ENCODE results near the gene HSDL2.

HSDL2 gene

DNA sequence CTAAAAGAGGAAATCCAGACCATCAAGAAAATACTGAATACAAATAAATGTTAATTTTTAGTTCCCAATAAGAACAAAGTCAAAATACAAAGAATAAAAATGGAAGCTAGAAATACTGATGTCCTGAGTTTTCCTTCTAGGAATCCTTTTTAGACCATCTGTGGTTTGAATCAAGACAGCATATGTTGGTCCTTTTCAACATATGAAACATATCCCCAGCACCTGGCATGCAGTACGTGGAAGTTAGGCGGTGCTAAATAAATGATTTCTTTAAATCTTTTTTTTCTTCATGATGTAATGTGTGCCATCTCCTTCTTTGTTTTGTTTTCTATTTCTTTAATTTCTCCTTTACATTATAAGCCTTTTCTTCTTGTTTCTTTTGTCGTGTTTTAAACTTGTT lies 140.7 kb downstream of the HSDL2 start:
- Histone ChIP-seq H4K20me1 (ENCODE audit: insufficient read depth, low read length, poor library complexity, severe bottlenecking) (peaks cover 29% of the 10 kb centered on the region), H3K9ac (ENCODE audit: low read depth, low read length, poor library complexity, severe bottlenecking) (no peak overlapping the region), H3K36me3 (ENCODE audit: insufficient read depth, low read length) (no peaks in the 10 kb centered on the region), H3K4me1 (ENCODE audit: insufficient read depth, low read length, poor library complexity, severe bottlenecking) (no peaks in the 10 kb centered on the region), H3K79me2 (ENCODE audit: insufficient read depth, low read length) (peaks cover 61% of the 10 kb centered on the region), H3F3A (ENCODE audit: low read depth) (no peaks in the 10 kb centered on the region), H3K4me2 (ENCODE audit: low read depth, low read length, poor library complexity, severe bottlenecking) (no peak overlapping the region), H3K9me3 (ENCODE audit: insufficient read depth, low read depth, low read length) (no peaks in the 10 kb centered on the region), H2AFZ (ENCODE audit: low read length) (no peak overlapping the region), H3K4me3 (ENCODE audit: low read length, poor library complexity, severe bottlenecking) (no peak overlapping the region), H3K9me2 (replicated peaks; ENCODE audit: low read depth, low read length) (no peaks in the 10 kb centered on the region), H3K27me3 (ENCODE audit: insufficient read depth, low read length, poor library complexity, severe bottlenecking) (no peaks in the 10 kb centered on the region)
- TF ChIP-seq, protein P1, sequence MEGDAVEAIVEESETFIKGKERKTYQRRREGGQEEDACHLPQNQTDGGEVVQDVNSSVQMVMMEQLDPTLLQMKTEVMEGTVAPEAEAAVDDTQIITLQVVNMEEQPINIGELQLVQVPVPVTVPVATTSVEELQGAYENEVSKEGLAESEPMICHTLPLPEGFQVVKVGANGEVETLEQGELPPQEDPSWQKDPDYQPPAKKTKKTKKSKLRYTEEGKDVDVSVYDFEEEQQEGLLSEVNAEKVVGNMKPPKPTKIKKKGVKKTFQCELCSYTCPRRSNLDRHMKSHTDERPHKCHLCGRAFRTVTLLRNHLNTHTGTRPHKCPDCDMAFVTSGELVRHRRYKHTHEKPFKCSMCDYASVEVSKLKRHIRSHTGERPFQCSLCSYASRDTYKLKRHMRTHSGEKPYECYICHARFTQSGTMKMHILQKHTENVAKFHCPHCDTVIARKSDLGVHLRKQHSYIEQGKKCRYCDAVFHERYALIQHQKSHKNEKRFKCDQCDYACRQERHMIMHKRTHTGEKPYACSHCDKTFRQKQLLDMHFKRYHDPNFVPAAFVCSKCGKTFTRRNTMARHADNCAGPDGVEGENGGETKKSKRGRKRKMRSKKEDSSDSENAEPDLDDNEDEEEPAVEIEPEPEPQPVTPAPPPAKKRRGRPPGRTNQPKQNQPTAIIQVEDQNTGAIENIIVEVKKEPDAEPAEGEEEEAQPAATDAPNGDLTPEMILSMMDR (conservative IDR thresholded peaks at IDR 0.05; ENCODE audit: low read length): no peak
- no peak for TF ChIP-seq EZH2phosphoT487 (IDR thresholded peaks at IDR 0.05; ENCODE audit: borderline replicate concordance)

Measured in Loucy (cell line).